GM15510 (cell line): ENCODE results near the gene CCDC120.

Experiments
- POLR2A ChIP-seq: IDR thresholded peaks from 3 replicates; pipeline ENCODE4 v1.6.1; 2011; ENCODE audit warnings: borderline replicate concordance; ENCODE audit not compliant: insufficient read length; ENCODE audit errors: extremely low read depth

Gene CCDC120

DNA sequence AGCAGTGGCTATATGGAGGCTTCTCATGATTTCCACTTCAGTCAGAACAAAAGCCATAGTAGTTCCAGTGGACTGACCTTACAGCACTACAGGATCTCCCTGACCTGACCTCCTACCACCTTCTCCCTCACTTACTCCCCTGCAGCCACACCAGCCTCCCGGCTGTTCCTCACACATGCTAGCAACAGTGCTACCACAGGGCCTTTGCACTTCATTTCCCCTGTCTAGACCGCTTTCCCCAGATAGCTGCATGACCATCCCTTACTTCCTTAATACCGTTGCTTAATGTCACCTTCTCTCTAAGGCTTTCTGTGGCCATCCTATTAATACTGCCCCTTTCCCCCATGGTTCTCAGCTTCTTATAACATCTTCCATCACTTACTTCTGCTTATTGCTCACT lies 51.6 kb downstream of the CCDC120 start:
- TF ChIP-seq POLR2A, result no peak

GRCh38 chrX:49111791-49112190 lies 53.0 kb downstream of the CCDC120 start:
- TF ChIP-seq POLR2A, result no peak

DNA sequence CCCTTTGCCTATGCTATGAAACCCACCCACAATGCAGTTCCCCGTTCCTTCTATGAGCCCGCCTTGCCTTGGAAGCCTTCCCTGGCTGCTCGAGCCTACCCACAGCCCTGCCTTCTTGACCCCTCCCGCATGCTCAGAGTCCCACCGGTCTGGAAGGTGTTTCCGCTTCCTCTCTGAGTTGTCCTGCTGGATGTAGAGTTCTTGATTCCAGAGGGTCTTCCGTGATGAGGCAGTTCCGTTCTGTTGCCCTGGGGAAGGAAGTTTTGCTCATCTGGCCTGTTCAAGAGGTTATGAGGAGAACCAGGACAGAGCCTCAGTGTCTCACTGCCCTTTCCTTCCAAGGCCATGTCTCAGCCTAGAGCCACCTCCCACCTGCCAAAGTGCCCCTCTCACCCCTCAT lies 57.3 kb downstream of the CCDC120 start:
- TF ChIP-seq POLR2A, result no peak

GRCh38 chrX:49116716-49117115 lies 57.9 kb downstream of the CCDC120 start:
- TF ChIP-seq POLR2A, result no peak

GRCh38 chrX:49117581-49117980 lies 58.8 kb downstream of the CCDC120 start:
- no peak for TF ChIP-seq POLR2A
